Activated T-cell treated with anti-CD3 and anti-CD28 coated beads for 1 hour (primary cell): ENCODE data around the gene ABCC12.

Experiments used
- DNase-seq: peaks from one replicate; pipeline ENCODE4 v3.0.0-alpha.2; 2020; ENCODE audit warnings: low read depth

Gene ABCC12

DNA sequence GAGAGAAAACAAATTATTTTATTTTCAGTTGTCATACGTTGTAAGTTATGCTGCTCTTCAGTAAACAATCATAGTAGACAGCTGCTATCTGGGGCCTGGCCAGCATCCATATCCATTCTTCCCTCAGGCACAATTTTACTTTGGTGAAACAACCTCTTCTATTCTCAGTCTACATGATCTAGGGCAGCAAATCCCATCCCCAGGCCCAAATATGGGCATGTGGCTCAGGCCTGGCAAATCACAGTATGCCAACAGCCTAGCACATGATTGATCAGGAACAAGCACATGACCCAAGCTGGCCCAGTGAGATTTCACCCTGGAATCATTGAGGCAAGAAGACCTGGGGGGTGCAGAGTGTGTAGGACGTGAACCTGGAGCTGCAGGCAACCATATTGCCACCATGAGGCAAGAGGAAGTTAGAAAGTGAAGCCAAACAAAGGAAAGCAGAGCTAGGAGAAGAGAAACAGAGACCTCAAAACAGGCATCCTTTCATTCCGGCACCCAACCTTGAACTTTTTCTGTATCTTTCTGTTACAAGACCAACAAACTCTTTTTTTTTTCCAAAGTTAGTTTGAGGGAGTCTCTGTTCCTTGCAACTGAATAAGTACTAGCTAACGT lies 10.3 kb upstream of the ABCC12 start:
- DNase-seq: no peak

DNA sequence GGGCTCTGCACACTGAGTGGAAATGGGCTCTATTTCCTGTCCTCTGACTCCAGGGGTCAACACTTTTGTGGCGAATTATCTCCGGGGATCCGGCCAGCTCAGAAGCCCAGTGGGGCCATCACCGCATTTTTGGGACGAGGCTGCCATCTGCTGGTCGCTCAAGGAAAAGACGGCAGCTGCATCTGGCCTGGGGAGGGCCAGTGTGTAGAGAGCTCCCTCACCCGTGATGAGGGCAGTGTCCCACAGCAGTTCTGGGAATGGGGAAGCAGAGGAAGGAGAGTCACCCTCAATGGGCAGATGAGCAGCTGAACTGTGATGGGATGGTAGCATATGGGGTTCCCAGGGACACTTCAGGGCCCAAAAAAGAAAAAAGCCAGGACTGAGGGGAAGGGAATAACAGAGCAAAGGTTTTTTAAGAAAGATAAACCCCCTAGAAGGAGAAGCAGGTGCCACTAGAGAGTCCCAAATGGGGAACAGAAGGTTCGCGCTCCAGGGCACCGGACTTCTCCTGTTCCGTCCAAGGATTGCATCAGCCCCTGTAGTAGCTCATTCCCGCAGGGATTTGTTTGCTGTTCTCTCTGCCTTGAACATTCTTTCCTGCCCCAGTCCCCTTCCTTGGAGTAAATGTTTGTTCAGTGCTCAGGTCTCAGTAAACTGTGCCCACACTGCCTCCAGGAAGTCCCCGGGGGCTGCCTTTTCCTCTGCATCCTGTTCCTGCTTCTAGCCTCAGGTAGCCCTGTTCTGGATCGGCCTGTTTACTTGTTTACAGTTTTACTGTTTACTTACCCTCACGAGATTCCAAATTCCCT lies 9.3 kb upstream of the ABCC12 start:
- peak; percentile 54 for DNase-seq

DNA sequence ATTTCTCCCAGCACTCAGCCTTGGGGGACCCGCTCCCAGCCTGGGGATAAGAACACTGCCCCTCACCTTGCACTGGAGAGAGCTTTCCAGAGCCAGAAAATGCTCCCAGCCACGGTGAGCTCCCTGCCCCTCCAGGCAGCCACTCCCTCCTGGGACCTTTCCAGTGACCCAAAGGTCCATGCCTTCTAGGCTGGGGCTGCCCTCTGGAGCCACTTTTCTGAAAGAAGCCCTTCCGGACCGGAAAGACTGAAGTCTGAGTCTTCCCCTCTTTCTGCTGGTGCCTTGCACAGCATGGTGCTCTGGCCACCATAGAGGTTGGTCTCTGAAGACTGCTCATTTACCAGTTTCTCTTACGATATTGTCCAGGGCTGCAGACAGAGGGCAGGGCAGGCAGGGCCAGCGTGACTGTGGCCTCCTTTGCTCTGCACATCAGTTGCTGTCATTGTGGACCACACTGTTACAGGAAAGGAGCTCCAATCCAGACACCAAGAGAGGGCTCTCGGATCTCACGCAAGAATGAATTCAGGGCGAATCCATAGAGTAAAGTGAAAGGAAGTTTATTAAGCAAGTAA lies 7.1 kb upstream of the ABCC12 start:
- no peak for DNase-seq

DNA sequence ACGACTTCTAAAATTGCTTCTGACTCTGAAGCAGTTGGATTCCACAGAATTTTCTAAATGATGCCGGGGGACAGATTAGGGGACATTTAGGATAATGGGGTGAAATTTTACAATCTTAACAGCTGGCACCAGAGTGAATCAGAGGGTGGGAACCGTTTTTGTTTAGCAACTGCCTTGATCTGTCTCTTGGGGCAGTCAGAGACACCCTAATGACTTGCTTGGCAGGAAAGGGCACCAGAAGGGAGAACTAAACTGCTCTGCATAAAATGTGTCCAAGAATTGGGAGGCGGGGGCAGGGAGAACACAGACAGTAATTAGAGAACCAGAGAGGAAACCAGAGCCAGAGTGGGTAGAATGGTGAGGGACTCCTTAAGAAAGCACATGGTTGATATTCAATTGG lies 6.1 kb upstream of the ABCC12 start:
- no peak for DNase-seq

DNA sequence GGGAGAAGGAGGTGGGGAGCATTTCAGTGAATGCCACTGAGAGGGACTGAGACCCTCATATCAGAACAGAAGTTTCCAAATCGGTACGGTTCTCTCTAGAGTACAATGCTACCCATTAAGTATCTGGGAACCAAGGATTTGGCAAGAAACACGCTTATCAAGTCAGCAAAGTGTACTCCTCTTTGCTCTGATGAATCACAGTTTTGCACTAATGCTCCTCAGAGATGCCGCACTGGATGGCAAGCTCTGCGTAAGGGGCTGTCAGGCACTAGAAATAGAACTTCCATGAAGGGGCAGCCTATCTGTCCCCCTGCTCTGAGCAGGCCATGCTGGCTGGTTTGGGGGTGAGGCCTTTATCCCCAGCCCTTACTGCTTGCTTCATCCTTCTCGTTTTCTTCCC lies 4.8 kb upstream of the ABCC12 start:
- no peak for DNase-seq

DNA sequence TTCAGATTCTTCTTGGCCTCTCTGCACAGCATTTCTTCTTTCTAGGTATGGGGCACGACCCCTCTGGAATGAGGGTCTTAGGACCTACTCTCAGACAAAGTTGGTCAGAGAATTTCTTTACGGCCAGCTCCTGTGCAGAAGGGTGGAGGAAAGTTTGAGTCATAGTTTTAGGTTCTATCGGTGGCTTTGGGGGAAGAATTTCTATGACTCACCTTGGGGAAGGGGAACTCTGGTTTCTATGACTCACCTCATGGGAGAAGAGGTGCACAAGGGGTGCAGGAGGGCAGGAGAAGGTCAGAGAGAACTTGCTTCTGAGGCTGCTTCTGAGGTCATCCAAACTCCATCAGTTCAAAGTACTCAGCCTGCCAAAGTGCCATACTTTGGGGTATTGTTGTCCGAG lies 2.5 kb upstream of the ABCC12 start:
- DNase-seq: no peak

DNA sequence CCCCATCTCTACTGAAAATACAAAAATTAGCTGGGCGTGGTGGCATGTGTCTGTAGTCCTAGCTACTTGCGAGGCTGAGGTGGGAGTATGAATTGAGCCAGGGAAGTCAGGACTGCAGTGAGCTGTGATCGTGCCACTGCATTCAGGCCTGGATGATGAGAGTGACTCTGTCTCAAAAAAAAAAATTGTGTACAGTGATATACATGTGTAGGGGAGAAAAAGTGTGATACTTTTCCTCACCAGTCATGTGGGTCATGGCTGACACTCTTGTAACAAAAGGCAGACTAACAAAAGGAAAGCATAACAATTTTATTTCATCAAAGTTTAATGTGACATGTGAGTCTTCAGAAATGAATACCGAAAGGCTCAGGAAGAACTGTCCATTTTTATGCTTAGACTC lies 2.0 kb upstream of the ABCC12 start:
- DNase-seq: no peak

DNA sequence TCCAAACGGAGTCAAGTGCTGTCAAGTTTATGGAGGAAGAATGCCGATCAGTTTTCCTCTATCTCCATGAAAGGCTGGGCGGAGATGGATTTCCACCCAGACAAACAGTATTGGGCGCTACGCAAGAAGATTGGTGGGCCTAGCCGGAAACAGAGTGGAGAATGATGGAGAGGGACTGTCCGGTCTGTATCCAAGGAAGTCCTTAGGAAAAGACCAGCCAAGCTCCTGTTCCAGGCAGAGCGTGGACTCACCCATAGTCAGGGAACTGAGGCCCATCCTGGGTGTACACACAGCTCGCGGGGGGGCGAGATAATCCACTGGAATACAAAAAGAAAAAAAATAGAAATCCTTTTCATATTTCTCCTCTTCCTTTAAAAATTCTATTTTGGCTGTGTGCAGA lies 1.5 kb upstream of the ABCC12 start:
- DNase-seq: no peak

DNA sequence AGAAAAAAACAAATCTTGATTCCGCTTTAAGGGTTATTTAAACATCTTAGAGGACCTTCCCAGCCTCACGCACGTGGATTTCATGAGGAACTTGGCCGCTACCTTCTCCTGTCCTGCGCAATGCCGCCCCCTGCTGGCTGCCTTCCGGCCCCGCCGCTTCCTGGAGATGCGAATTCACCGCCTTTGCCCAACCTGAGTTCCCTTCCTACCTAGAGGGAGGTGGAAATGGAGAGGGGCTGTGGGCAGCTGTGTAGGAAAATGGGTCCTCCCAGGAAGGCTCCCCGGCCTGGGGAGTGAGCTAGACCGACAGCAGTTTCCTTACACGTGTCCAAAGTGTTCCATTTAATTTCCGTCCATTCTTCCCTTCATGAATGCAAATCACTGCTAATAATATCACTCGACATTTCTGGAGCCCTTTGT lies 1.0 kb upstream of the ABCC12 start:
- DNase-seq: peak; percentile 82

DNA sequence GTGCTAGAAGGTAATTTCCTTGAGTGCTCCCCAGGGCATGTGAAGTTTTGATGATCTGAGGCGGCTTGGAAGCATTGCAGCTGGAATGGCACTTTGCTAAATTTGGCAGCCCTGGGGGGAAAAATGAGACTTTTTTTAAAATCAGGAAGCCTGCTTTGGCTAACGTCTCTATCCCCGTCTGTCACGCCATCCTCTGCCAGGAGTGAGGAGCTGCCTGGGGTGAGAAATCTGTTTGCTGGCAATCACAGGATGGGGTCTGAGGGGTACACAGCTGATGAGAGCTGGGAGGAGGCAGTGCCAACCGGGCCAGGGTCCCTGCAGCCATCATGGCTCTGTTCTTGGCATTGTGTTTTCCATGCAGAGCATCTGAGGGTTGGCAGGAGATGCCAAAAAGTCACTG lies 2.0 kb downstream of the ABCC12 start:
- DNase-seq: no peak

DNA sequence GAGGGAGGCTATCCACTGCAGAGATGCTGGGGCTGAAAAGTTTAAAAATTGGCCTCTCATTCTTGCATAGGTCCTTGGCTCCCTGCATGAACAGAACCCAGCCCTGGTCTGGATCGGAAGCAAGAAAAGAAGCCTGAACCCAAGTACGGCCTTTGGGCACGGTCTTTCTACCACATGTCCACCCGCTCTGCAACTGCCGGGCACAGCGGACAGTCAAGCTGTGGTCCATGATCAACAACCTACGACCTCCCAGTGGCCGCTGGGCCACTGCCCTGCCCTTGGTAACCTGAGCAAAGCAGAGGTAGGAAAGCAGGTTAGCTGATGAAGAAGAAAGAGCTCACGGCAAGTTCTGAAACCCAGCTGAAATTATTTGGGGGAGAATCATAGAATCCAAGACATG lies 3.6 kb downstream of the ABCC12 start:
- no peak for DNase-seq

DNA sequence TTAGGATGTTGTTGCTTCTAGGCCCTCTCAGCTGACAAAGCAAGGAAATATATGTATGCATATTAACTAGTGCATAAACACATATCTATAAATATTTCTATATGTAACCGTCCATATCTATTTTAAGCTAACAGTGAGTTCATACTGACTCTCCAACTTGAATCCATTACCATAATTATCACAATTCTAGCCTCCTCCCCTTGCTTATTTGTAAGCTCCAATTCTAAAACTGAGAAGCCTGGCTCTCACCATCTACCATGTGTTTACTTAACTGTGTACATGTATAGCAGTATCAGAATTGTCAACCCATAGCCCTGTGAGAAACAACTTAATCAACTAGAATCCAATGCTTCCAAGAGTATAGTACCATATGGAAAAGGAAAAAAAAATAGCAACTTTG lies 5.1 kb downstream of the ABCC12 start:
- DNase-seq: no peak

DNA sequence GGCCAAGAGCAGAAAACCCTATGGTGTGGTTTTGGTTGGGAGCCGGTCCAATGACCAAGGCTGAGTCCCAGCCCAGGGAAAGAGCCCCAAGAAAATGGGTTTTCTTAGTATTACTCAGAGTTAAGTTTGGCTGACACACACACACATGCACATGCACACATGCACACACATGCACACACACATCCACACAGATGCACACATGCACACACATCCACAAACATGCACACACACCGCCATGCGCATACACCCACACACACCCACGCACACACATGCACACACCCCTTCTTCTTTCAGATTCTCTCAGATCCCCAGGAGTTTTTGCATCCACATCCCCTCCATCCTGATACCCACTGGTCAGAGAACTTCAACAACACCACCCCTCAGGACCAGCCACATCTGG lies 9.1 kb downstream of the ABCC12 start:
- DNase-seq: no peak

DNA sequence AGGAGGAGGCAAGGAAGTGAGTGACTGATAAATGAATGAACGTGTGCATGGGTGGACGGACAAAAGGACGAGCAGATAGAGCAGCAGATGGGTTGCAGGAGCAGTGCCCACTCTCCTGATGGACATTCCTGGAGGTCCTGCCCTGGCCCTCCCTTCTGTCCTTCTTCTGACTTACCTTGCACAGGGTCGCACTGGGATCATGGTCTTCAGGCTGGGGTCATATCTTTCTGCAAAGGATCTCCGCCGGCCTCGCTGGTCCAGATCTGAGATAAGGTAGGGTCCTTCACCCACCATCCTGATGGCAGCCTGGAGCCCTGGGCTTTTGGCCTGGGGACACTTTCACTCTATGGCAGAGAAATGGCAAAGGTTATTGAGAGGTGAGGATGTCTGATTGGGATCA lies 9.7 kb downstream of the ABCC12 start:
- DNase-seq: no peak

DNA sequence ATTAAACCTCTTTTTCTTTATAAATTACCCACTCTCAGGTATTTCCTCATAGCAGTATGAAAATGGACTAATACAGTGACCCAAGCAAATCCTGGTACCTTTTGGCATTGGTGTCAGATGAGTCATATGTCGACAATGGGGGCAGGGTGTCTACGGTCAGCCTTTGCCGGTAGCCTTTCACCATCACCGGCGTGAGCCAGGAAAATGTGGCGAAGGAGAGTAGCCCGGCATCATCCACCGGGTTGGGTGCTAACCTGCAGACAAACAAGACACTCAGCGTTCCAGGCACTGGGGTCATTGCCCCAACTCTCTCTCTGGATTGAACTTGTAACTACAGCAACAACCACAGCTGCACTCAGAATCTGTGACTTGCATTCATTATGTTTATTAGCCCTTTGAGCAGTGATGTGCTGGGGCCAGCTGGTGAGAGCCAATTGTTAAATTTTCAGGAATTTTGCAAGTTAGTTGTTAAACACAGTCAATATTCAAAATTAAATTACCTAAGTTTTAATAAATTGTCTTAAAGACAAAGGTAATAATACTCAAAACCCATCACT lies 11.9 kb downstream of the ABCC12 start:
- DNase-seq: no peak

DNA sequence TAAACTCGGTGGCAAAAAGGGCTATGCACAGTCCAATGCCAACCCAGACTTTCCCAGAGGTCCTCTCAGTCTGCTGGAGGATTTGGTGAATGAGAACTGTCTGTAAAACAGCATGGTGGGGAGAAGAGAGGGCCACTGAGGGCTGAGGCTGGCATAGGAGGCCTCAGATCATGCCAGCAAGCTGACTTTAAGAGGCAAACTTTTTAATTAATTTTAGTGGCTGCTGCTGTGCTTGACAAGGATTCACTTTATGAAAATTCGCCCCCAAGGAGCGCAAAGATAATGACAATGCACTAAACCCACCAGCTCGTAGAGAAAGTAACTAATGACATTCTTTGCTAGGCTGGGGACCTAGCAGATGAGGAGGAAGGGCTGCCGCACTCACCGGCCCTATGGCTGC lies 15.0 kb downstream of the ABCC12 start:
- DNase-seq: no peak

DNA sequence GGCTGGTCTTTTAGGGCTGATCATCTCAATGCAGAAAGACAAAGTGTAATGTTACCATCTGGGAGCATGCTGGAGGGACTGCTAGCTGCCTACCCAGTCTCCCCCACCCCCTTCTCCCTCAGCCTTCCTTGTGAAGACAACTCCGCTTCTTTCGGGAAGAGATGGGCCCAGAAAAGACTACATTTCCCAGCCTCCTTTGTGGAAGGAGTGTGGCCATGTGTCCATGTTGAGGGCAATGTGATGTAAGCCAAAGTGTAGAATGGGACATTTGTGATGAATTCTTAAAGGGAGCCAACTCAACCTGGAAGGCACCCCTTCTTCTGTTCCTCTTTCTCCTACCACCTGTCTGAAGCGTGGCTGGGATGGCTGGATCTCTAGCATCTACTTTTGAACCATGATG lies 16.3 kb downstream of the ABCC12 start:
- no peak for DNase-seq

DNA sequence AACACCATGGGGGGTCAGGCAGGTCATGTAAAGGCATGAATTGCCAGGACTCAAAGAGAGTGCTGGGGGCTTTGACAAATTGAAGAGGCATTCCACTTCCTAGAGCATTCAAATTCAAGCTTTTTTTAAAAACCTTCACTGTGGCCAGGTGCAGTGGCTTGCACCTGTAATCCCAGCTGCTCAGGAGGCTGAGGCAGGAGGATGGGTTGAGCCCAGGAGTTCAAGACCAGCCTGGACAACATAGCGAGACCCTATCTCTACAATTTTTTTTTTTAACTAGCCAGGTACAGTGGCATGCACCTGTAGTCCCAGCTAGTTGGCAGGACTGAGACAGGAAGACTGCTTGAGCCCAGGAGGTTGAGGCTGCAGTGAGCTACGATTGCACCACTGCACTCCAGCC lies 17.2 kb downstream of the ABCC12 start:
- DNase-seq: no peak

DNA sequence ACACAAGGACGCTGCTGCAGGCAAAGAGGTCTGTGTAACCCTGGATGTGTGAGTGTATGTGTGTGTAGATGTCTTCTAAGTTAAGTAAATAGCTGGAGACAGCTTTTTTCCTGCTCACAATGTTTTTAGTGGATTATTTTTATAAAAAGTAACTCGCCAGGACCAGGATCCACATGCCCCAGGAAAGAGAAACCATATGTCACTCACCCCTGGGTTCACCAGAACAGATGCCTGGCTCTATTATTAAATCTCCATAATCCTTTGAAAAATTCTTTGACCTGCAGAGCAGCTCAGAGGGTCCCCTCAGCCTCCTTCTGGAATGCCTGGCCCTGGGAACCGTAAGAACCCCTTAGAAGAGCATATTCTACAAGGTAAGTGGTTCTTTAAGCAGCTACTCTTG lies 18.0 kb downstream of the ABCC12 start:
- DNase-seq: no peak

DNA sequence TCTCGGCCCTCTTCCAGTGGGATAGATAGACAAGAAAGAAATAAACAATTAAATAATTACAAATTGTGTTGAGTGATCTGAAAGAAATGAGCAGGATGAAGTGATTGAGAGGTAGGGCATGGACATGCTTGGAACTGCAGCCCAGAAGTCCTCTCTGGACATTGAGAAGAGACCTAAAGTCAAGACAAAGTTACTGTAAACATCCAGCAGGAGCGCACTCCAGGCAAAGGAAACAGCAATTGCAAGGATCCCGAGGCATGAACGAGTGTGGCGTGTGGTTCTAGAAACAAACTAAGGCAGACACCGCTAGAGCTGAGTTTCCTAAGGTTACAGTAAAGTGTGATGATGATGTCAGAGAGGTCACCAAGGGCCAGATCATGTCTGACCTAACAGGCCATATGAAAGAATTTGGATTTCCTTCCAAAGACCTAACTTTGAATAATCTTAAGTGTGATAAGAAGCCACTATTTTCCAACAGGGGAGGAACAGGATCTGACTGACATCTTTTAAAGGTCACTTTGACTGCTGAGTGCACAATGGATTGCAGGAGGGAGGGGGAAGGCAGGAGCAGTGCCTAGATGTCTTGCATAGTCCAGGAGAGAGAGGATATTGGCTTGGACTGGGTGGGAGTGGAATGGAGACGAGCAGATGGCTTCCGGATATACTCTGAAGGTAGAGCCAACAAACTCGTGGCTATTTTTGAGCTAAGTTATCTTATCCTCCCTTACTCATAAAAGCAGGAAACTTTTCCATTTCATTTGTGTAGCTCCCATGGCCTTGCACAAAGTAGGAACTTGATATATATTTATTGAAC lies 19.0 kb downstream of the ABCC12 start:
- no peak for DNase-seq

DNA sequence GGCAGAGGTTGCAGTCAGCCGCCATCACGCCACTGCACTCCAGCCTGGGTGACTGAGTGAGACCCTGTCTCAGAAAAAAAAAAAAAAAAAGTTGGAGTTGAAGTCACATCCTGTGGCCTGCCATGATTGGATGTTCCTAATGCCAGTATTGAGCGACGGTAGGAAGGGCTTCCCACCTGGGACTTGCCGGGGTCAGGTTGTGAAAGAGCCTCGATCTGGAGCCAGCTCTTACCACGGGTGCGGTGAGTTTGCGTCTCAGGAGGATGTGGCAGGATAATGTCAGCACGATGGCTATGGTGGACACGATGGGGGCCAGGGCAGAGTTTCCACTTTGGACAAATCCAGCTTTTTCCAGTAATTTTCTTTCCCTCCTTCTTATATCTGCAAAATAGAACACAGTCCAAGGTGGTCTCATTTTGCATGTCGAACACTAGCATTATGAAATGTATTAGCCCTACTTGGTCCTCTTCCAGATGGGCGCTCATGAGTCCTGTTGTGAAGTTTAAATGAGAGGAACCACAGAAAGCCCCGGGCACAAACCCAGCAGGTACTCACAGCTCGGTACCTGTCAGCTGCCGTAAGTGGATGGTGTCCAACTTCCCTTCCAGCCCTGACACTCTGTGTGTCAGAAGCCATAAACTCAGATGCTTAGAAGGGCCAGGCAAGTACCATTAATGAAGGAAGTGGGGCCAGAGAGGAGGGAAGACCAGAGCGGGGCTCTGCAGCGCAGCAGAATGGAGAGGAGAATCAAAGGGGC lies 22.2 kb downstream of the ABCC12 start:
- DNase-seq: no peak

DNA sequence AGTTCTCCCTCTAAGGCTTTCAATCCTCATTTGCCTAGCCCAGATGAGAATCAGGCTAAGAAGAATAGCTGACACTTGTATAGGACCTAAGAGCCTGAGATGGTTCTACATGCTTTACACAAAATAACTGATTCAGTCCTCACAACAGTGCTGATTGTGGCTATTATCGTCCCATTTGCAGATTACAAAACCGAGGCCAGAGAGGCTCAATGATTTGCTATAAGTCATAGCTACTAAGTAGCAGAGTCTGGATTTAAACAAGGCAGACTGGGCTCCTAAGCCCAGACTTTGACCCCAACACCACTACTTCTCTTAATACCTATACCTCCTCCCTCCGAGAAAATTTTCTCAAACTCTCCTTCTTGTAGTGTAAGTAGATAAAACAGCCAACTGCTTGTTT lies 23.1 kb downstream of the ABCC12 start:
- no peak for DNase-seq
